NCI-H1417 (cell line): ENCODE data around the gene SAA1.
"Not testable (repeated sequence)": the region's sequence is repeated elsewhere in the genome, so short reads cannot be mapped to it uniquely, and the experiment has no call there.

Experiments
- DNase-seq, 3 experiments: peaks; one replicate each; lab custom pipeline; 2025; lab: John Stamatoyannopoulos, UW

Gene SAA1

DNA sequence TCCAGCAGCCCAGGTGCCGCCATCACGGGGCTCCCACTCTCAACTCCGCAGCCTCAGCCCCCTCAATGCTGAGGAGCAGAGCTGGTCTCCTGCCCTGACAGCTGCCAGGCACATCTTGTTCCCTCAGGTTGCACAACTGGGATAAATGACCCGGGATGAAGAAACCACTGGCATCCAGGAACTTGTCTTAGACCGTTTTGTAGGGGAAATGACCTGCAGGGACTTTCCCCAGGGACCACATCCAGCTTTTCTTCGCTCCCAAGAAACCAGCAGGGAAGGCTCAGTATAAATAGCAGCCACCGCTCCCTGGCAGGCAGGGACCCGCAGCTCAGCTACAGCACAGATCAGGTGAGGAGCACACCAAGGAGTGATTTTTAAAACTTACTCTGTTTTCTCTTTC, at the start of gene SAA1:
SAA1 (plus strand) TSS at position 316 of the 400 bp plus-strand sequence. CDS start 624 bp downstream, outside the sequence.
- no peak for DNase-seq

DNA sequence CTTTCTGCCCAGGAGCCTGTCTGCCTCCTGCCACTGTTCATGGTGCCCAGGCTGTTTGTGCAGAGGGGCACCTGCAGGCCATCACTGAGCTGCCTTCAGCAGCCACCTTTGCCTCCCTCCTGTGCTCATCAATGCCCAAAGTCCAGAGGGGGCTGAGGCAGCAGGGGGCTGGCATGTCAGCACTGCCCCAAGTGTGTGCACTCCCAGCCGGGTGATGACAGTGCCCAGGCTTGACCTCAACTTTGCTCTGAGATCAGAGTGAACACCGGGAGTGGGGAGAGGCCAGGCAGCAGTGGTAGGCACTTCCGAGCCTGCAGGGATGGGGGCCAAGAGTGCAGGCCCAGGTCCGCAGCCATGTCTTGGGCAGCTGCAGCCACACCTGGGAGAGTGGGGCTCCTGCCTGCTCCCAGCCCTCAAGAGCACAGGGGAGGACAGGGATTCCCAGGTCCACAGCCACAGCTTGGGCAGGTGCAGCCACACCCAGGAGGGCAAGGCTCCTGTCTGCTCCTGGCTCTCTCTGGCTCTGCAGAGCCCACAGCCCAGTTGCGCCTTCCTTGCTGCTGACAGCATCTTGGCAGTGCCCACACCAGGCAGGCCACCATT, 44.7 kb upstream of the SAA1 start:
- no peak for DNase-seq

DNA sequence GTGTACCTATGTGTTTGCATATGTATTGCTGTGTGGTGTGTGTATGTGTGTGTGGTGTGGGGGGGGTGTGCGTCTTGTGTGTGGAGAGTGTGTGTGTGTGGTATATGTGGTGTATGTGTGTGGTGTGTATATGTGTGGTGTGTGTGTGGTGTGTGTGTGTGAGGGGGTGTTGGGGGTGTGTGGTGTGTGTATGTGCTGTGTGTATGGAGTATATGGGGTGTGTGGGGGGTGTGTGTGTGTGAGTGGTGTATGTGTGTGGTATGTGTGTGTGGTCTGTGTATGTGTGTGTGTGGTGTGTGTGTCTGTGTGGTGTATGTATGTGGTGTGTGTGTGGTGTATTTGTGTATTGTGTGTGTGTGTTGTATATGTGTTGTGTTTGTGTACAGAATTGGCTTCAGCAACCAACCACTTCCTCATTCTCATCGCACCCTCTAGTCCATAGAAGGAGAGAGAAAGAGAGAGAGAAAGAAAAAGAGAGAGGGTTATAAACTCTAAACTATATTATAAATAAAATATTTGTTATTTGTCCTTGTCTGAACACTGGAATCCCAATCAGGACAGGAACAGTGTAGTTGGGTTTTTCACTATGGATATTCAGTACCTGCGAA, 43.1 kb upstream of the SAA1 start:
- no peak for DNase-seq

DNA sequence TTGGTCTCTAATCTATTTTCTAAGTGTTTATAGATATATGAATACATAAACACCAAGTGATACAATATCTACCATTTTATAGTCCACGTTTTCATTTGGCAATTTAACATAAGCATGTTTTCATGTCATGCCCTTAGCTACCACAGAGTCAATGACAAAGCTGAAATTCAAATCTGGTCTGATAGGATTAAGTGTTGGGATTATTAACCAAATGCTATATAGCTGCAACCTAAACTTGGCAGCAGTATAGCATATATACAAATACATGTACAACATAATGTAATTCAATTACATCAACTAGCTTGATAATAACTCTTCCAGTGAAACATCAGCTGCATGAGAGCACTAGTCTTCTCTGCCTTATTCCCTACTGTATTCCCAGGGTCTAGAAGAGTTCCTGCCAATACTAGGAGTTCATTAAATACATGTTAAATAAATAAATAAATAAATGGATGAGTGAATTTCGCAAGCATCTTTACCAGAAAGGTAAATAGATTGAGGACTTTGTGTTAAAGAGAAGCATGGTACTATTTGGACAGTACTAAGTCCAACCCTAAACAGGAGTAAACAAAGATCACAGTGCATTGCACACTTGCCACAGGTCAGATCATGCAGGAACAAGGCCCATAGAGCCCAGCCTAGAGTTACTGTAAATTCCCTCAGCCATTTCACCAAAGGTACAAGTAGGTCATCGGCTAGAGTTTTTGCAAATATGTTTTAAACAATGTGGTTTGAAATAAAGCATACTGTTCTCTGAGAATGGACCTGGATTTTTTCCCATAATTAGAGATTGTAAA, 42.3 kb upstream of the SAA1 start:
- DNase-seq = no peak

DNA sequence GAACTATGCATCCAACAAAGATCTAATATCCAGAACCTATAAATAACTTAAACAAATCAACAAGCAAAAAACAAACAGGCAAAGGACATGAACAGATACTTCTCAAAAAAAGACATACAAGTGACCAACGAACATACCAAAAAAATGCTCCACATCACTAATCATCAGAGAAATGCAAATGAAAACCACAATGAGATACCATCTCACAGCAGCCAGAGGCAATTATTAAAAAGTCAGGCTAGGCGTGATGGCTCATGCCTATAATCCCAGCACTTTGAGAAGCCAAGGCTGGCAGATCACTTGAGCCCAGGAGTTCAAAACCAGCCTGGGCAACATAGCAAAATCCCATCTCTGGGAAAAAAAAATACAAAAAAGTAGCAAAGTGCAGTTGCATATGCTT, 40.2 kb upstream of the SAA1 start:
- no peak for DNase-seq

DNA sequence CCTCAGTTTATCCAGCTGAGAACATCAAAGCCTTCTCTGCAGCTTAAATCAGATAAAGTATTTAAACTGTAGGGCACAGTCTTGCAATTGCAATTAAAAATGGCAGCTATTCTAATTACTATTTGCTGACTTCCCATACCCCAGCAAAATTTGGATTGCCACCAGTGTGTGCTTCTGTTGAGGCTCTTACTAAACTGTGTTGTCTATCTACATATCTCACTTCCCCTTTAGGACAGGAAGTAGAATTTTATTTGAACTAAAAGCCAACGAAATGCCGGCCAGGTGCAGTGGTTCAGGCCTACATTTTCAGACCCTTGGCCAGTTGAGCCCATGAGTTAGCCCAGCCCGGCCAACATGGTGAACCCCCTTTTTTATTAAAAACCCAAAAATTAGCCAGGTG, 36.6 kb upstream of the SAA1 start:
- no peak for DNase-seq

DNA sequence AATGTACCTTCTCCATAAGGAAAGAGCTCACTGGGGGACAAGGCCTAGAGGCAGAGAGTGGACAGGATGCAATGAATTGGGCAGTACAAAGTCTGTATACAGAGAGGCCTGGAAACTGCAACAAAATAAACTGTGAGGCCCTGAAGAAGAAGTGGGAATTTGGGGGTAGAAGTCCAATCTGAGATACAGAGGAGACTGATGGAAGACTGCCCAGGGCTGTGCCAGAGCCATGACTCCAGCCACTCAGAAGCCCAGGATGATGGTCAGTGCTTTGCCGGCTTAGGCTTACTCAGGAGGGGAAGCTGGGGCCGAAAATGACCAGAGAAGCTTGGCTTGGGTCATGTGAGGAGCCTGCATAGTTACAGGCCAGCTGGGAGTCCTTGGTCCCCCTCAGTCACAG, 35.2 kb upstream of the SAA1 start:
- DNase-seq = no peak

DNA sequence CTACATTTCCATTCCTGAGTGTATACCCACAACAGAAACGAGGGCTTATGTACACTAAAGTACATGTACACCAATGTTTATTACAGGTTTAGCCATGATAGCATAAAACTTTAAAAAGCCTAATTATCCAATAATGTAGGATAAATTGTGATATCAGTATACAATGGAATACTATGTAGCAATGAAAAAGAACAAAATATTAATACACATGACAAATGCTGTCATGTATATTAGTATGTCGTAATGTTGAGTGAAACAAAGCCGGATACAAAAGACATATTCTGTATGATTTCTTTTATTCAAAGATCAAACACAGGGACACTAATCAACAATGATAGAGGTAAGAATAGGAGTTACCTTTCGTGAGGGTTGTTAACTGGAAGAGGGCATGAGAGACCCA, 32.2 kb upstream of the SAA1 start:
- no peak for DNase-seq

DNA sequence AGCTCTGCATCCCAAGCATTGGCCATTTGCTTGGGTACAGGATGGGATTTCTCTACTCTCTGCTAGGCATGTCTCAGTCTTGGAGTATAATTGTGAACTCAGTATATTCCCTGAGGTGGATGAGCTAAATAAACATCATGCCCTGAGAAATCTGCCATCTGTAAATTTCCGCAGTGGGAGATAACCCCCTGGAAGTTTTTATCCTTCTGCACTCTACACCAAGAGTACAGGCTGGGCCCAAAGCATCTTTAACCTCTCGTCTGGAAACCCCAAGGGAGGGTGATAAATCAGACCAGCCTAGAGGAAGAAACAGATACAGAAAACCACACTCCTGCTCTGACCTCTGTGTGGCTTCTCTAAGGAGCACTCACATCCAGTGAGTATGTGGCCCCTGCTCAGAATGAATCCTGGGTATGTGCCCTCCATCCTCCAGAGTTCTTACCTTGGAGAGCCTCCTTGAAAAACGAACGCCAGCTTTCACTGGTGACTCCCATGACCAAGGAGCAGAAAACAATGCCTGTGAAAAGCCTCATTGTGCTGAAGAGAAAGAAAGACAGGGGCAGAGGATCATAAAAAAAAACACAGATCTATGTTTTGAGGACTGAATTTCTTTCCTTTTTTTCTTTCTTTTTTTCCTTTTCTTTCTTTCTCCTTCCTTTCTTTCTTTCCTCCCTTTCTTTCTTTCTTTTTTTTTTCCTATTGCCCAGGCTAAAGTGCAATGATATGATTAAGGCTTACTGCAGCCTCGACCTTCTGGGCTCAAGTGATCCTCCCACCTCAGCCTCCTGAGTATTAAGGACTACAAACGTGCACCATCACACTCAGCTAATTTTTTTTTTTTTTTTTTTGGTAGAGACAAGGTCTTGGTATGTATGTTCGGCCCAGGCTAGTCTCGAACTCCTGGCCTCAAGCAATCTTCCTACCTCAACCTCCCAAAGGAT, 30.4 kb upstream of the SAA1 start:
- peak in 1 of 3 experiments; percentile 52 for DNase-seq

DNA sequence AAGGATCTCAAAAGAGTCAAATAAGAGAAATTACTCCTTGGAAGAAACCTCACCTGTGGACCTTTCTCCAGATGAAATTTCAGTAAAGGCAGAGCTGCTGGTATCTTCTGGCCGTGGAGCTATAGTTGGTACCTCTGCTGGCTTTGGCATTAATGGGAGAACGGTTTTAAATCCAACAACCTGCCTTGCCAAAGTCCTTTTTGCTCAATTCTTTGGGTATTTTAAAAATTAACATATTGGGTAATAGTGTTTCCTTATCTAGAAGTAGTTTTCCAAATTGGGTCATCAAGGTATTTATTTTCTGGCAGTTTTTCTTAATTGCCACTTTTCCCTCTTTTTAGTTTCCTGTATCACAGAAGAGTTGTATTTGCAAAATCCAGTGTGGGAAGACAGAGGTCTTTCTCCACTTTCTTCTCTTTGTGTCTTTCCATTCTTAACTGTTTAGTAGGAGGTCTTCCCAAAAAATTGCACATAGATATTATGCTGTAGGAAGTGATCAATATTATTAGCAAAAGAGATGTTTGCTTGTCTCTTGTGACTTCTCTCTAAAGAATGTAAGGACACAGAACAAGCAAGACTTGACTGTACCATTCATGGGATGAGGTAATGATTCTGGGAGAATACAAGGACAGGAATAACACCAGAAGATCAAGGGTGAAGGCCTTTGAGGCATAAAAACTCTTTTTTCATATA, 29.3 kb upstream of the SAA1 start, which contains the start of gene SAA4:
SAA4 (minus strand) TSS at position 139 of the 693 bp plus-strand sequence. CDS start 876 bp downstream, outside the sequence.
- DNase-seq = no peak

DNA sequence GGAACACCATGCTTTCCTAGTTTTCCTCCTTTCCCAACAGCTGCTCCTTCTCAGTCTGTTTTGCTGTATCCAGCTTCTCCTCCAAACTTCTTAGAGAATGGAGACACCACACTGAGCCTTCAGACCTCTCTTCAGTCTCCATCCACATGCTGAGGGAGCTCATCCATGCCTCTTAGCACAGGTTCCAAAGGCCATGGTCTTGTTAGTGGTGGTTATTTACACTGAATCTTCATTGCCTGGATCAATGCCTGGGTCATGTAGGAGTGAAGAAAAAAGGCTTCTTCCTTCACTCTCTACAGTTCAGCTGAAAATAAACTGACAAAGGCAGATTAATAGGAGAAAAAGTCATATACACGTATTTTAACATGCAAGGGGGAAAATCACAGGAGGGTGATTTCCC, 26.4 kb upstream of the SAA1 start:
- no peak for DNase-seq

DNA sequence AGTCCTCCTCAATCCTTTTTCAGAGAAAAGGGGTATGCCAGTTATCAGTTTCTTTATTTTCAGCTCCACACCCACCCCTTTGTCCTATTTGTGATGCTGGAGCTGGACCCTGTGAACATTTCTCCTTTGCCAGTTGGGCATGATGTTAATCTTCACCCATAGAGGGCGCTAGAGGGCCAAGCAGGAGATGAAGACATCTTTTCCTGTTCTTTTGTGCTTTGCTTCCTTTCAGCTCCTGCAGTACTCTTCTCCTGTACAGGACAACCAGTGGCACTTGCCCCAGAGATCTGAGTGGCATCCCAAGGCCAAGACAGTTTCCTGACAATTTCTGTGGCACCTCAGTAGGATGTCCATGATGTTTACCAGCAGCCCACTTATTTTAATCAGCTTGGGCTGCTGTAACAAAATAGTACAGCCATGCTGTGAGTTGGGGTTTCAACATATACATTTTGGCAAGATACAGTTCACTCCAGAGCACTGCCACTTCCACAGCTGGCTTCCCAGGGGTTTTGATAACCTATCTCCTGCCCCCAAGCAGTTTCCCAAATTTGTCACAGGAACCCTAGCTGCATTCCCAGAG, 22.2 kb upstream of the SAA1 start:
- DNase-seq = peak; percentile 26 to 76 (median 69)

DNA sequence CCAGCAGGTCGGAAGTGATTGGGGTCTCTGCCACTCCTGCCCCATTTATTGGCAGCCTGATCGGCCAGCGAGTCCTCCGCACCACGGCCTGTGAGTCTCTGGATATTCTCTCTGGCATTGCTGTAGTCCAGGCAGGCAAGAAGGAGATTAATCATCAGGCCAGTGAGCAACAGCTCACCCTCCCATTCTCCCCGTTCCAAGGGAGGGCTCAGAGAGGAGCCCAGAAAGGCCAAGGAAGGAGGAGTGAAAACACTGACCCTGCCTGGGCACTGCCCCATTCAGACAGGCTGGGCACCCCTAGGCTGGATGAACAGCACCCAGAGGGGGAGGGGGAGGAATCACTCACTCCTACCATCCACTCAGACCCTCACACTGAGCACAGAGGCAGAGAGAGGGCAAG, 20.7 kb upstream of the SAA1 start:
- DNase-seq = no peak

DNA sequence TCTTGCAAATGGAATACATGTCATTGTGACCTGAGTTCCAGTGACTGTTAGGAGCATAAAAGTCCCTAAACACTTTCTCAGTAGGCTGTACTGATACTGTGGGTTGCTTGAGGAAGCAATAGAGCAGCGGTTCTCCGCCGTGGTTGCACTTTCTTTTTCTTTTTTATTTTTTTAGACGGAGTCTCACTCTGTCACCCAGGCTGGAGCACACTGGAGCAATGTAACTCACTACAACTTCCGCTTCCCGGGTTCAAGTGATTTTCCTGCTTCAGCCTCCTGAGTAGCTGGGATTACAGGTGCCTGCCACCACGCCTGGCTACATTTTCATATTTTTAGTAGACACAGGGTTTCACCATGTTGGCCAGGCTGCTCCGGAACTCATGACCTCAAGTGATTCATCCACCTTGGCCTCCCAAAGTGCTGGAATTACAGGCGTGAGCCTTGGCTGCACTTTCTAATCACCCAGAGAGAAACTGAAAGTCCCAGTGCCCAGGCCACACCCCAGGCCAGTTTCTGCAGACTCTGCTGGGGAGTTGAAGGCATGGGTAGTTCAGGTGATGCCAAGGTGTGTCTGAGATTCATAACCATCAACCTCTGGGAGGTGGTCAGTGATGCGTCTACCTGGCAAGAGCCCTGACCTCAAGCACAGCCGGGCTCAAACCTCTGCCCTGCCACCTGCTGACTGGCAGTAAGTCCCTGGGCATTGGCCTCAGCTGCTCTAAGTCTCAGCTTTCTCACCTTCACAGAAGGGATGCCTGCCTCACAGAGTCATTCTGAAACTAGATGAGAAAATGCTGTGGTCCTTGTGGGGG, 19.5 kb upstream of the SAA1 start:
- not testable (repeated sequence) for DNase-seq

DNA sequence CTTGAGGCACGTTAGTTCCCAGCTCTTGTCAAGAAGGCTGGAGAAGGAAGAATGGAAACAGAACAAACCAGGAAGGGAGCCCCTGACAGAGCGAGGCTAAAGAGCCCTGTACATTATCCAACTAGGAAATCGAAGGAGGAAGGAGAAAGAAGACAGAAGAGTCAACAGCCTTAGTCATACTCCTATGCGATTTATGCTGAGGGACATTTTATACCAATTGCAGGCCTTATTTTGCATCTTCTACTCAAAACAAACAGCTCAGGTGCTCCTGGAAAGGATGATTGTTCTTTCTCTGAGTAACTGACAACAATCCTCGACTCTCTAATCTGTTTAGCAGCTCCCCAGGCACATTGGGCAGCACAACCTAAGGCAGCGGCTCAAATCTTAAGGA, 18.9 kb upstream of the SAA1 start:
- DNase-seq = not testable (repeated sequence)

DNA sequence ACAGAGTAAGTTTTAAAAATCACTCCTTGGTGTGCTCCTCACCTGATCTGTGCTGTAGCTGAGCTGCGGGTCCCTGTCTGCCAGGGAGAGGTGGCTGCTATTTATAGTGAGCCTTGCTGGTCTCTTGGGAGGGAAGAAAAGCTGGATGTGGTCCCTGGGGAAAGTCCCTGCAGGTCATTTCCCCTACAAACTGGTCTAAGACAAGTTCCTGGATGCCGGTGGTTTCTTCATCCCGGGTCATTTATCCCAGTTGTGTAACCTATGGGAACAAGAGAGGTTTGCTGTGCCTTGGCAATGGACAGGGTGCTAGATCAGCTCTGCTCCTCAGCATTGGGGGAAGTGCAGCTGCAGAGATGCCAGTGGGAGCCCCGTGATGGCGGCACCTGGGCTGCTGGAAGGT, 17.5 kb upstream of the SAA1 start, which contains the start of gene SAA2:
SAA2 (minus strand) TSS at position 108 of the 400 bp plus-strand sequence. CDS start 657 bp downstream, outside the sequence.
- no peak for DNase-seq

DNA sequence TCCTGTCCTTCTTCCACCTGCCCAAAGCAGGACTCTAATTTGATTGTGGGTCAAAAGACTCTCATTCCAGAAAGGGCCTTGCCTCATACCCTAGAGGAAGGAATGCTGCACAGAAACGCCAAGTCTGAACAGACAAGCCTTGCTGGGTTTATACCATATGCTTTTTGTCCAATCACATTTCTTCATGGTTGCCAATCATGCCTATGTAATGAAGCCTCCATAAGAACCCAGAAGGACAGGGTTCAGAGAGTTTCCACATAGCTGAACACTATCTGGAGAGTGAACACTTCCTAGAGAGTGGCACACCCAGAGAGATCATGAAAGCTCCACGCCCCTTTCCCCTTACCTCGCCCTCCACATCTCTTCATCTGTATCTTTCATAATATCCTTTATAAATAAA, 12.8 kb upstream of the SAA1 start:
- DNase-seq = no peak

DNA sequence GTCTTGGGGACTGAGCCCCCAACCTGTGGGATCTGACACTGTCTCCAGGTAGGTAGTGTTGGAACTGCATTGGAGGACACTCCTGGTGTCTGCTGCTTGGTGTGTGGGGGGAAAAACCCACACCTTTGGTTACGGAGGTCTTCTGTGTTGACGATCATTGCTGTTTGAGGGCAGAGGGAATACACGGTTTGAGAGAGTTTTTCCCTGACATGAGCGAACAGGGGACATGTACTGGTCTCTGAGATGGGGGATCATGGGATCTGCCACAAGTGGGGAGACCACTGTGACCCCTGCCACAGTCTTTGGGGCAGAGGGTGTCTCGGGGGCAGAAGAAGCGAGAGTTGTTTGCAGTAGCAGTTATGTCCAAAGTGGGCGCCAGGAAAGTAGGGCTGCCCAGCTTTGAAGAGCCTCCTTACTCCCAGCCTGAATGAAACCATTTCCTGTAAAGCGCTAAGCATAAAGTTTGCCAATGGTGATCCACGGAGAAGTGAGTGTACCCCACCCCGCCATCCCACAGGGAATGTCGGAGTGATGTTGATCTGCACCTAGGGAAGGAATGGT, 12.2 kb upstream of the SAA1 start:
- DNase-seq = no peak

DNA sequence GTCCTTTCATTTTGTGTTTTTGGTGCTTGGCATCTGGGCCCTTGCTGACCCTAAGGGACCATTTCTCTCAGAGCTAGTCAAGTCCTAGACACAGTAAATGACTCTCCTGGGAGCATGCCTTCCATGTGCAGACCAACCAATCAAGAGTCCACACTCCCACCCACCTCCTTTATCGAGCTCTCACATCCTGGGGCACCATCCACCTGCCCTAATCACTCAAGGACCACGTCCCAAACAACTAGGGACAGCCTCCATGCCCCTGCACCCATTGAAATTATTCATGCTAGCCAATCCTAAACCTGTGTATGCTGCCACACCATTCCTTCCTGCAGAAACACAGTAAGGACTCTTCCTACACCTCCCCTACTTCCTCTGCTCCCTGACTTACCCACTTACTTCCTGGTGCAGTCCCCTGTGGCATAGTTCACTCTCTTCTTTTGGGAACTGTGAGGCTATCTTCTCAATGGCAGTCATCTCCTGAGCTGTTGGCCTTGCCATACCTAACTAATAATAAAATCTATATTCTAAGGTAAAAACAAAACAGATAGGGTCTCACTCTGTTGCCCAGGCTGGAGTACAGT, 11.2 kb upstream of the SAA1 start:
- DNase-seq = no peak
